Chondrocyte (in vitro differentiated cells): ENCODE results near the gene ZNF212. TPM values are rescaled to one million over a fixed set of nuclear protein-coding genes. Genes with fewer than 3 reads are reported as not detected.
"Not testable (repeated sequence)": the region's sequence is repeated elsewhere in the genome, so short reads cannot be mapped to it uniquely, and the experiment has no call there.

Experiments used
- DNase-seq: peaks from one replicate; pipeline ENCODE4 v3.0.0; 2021; ENCODE audit warnings: mixed read lengths, low spot score
- H3K27ac Mint-ChIP-seq: one replicate; pipeline ENCODE4 v1.8.0; 2021; ENCODE audit warnings: mild to moderate bottlenecking, moderate library complexity, mixed read lengths; ENCODE audit not compliant: unreplicated experiment
- H3K27me3 Mint-ChIP-seq: 2 replicates; pipeline ENCODE4 v1.8.0; 2021; ENCODE audit warnings: low read depth, mixed read lengths
- H3K36me3 Mint-ChIP-seq: 2 replicates; pipeline ENCODE4 v1.8.0; 2021; ENCODE audit warnings: low read depth, mixed read lengths
- H3K4me1 Mint-ChIP-seq: 2 replicates; pipeline ENCODE4 v1.8.0; 2021; ENCODE audit warnings: low read depth, mild to moderate bottlenecking, mixed read lengths
- H3K4me3 Mint-ChIP-seq: one replicate; pipeline ENCODE4 v1.8.0; 2021; ENCODE audit warnings: mild to moderate bottlenecking, moderate library complexity, mixed read lengths; ENCODE audit not compliant: unreplicated experiment
- H3K9me3 Mint-ChIP-seq: 2 replicates; pipeline ENCODE4 v1.8.0; 2021; ENCODE audit warnings: low read depth, mixed read lengths
- total RNA-seq: library from RNA; stranded (reverse); gene quantifications from 3 replicates; pipeline ENCODE4 v1.2.1, GENCODE V29; 2021
- TF ChIP-seq, protein P1 (sequence below): fragments of 200-600 bp; sonication (generic); IDR thresholded peaks from 2 replicates; pipeline ENCODE4 v1.5.0; 2021; ENCODE audit warnings: antibody characterized with exemption, mild to moderate bottlenecking, moderate library complexity

Gene ZNF212
- total RNA-seq, 1 donor from 2014 or later, result 7.9 TPM

DNA sequence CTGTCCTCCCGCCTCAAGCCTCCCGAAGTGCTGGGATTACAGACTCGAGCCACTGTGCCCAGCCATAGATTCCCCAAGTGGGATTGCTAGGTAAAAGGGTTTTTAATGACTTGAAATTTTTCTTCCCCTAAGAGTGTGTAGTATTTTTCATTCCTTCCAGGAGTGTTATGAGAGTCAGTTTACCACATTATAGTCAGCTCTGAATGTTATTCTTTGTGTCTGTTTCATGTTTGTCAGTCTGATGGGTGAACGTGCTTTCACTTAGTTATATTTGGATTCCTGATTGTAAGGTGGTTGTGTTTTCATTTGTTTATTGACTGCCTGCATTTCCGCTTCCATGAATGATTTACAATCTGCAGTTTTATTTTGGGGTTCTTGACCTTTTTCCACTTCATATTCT, 6.3 kb downstream of the ZNF212 start:
- H3K9me3 Mint-ChIP-seq, result peaks cover 9% of the 10 kb centered on the region
- no peak overlapping the region for H3K27ac Mint-ChIP-seq
- DNase-seq, result no peak
- H3K4me1 Mint-ChIP-seq, result peaks cover 16% of the 10 kb centered on the region
- H3K27me3 Mint-ChIP-seq, result no peaks in the 10 kb centered on the region
- TF ChIP-seq, protein P1, sequence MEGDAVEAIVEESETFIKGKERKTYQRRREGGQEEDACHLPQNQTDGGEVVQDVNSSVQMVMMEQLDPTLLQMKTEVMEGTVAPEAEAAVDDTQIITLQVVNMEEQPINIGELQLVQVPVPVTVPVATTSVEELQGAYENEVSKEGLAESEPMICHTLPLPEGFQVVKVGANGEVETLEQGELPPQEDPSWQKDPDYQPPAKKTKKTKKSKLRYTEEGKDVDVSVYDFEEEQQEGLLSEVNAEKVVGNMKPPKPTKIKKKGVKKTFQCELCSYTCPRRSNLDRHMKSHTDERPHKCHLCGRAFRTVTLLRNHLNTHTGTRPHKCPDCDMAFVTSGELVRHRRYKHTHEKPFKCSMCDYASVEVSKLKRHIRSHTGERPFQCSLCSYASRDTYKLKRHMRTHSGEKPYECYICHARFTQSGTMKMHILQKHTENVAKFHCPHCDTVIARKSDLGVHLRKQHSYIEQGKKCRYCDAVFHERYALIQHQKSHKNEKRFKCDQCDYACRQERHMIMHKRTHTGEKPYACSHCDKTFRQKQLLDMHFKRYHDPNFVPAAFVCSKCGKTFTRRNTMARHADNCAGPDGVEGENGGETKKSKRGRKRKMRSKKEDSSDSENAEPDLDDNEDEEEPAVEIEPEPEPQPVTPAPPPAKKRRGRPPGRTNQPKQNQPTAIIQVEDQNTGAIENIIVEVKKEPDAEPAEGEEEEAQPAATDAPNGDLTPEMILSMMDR, result no peak
- peaks cover 10% of the 10 kb centered on the region for H3K36me3 Mint-ChIP-seq
- no peak overlapping the region for H3K4me3 Mint-ChIP-seq

DNA sequence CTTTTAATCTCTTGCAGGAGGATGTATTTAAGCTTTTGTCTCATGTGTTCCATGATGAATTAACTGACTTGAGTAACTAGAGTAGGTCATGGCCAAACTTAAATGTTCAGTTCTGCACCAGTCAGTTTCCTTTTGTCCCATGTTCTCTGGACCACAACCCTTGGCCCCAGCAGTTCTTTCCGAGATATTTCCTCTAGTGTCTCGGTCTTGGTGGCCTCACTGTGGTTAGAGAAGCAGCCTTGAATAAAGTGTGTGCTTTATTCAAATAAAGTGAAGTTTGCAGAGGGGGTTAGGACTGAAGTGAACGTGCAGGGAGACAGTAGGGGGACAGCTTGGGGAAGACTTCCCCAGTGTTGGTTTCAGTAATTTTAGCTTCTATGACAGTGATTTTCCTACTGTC, 9.3 kb downstream of the ZNF212 start:
- no peak overlapping the region for H3K4me3 Mint-ChIP-seq
- H3K27ac Mint-ChIP-seq, result no peak overlapping the region
- H3K36me3 Mint-ChIP-seq, result peaks cover 15% of the 10 kb centered on the region
- TF ChIP-seq, protein P1, result no peak
- peaks cover 10% of the 10 kb centered on the region for H3K4me1 Mint-ChIP-seq
- no peaks in the 10 kb centered on the region for H3K27me3 Mint-ChIP-seq
- no peaks in the 10 kb centered on the region for H3K9me3 Mint-ChIP-seq
- DNase-seq, result no peak

DNA sequence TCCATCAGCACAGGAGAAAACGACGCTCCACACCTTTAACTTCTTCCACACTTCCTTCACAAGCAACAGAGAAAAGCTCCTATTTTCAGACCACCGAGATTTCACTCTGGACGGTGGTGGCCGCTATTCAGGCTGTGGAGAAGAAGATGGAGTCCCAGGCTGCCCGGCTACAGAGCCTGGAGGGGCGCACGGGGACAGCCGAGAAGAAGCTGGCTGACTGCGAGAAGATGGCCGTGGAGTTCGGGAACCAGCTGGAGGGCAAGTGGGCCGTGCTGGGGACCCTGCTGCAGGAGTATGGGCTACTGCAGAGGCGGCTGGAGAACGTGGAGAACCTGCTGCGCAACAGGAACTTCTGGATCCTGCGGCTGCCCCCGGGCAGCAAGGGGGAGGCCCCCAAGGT, 10.7 kb downstream of the ZNF212 start:
- not testable (repeated sequence) for H3K4me1 Mint-ChIP-seq, H3K27ac Mint-ChIP-seq, H3K9me3 Mint-ChIP-seq, H3K27me3 Mint-ChIP-seq, DNase-seq, H3K4me3 Mint-ChIP-seq
- H3K36me3 Mint-ChIP-seq, result peaks cover 15% of the 10 kb centered on the region

DNA sequence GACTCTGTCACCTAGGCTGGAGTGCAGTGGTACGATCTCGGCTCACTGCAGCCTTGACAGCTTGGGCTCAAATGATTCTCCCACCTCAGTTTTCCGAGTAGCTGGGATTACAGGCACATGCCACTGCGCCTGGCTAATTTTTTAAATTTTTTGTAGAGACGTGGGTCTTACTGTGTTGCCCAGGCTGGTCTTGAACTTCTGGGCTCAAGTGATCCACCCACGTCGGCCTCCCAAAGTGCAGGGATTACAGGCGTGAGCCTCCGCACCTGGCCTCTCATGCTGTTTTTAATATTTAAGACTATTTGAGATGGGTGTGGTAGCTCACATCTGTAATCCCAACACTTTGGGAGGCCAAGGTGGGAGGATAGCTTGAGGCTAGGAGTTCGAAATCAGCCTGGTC, 12.1 kb downstream of the ZNF212 start:
- H3K27ac Mint-ChIP-seq, H3K27me3 Mint-ChIP-seq, H3K4me3 Mint-ChIP-seq, H3K4me1 Mint-ChIP-seq, H3K9me3 Mint-ChIP-seq, DNase-seq: not testable (repeated sequence)
- peaks cover 23% of the 10 kb centered on the region for H3K36me3 Mint-ChIP-seq

DNA sequence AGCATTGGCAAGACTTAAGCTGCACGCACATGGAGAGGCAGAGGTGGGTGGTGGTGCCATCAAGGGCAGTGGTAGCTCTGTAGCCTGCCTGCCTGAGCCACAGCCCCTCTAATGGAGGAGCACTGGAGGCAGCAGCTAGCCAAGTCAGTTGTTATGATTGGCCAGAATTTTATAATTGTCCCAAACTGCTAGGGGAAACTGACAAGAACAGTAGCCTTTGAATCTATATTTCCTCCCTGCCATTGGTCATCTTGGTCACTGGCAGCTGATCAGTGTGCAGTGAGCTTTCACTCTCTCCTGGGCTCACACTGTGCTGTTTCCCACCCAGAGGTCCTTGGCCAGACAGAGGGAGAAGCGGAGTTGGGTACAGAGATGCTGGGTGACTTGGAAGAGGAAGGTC, 12.9 kb downstream of the ZNF212 start:
- DNase-seq, result no peak
- Mint-ChIP-seq H3K36me3 (peaks cover 23% of the 10 kb centered on the region), H3K4me3 (no peak overlapping the region), H3K9me3 (no peaks in the 10 kb centered on the region), H3K27ac (no peak overlapping the region), H3K4me1 (peaks cover 10% of the 10 kb centered on the region), H3K27me3 (no peaks in the 10 kb centered on the region)
- TF ChIP-seq, protein P1, result no peak

DNA sequence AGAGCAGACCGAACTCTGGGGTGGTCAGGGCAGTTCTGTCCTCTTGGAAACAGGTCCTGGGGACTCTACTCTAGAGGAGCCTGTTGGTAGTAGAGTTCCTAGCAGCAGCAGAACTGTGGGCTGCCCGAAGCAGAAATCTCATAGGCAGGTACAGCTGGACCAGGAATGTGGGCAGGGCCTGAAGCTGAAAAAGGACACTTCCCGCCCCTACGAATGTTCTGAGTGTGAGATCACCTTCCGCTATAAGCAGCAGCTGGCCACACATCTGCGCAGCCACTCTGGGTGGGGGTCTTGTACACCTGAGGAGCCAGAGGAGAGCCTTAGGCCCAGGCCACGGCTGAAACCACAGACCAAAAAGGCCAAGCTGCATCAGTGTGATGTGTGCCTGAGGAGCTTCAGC, 14.2 kb downstream of the ZNF212 start:
- Mint-ChIP-seq H3K36me3 (peaks cover 23% of the 10 kb centered on the region), H3K4me3 (no peak overlapping the region), H3K27me3 (no peaks in the 10 kb centered on the region), H3K4me1 (peaks cover 3% of the 10 kb centered on the region), H3K9me3 (no peaks in the 10 kb centered on the region), H3K27ac (no peak overlapping the region)
- no peak for DNase-seq
- TF ChIP-seq, protein P1, result no peak
